ENCODE measurements around the gene ST7L.

DNA sequence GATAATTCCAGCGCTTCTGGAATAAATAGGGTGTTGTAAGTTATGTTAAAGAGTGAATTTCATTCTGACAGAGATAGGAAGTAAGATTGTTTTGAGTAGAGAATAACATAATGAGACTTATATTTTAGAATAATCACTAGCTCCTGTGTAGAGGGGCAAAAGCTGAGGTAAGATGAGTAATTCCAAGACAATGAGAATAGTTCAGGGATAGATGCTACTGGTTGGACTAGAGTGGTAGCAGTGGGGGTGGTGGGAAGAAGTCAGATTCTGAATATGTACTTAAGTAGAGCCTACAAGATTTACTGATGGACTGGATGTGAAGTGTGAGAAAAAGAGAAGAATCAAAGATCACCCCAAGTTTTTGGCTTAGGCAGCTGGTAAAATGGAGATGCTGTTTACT lies 32.3 kb upstream of the ST7L start:
- TF ChIP-seq, protein P1, sequence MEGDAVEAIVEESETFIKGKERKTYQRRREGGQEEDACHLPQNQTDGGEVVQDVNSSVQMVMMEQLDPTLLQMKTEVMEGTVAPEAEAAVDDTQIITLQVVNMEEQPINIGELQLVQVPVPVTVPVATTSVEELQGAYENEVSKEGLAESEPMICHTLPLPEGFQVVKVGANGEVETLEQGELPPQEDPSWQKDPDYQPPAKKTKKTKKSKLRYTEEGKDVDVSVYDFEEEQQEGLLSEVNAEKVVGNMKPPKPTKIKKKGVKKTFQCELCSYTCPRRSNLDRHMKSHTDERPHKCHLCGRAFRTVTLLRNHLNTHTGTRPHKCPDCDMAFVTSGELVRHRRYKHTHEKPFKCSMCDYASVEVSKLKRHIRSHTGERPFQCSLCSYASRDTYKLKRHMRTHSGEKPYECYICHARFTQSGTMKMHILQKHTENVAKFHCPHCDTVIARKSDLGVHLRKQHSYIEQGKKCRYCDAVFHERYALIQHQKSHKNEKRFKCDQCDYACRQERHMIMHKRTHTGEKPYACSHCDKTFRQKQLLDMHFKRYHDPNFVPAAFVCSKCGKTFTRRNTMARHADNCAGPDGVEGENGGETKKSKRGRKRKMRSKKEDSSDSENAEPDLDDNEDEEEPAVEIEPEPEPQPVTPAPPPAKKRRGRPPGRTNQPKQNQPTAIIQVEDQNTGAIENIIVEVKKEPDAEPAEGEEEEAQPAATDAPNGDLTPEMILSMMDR (IDR thresholded peaks at IDR 0.05; ENCODE audit: low read depth, low read length) = no peak
- TF ChIP-seq EZH2phosphoT487 (IDR thresholded peaks at IDR 0.05; ENCODE audit: low read depth) = no peak
